Pancreas (tissue), 10 donors: ENCODE data around the gene FLAD1. TPM values are rescaled to one million over a fixed set of nuclear protein-coding genes. Genes with fewer than 3 reads are reported as not detected.

Experiments
- ATAC-seq, 4 donors: fragments of 200-7000 bp; cut with Tn5 transposase; one replicate each; pipeline versions ENCODE4 v1.8.0 to v1.9.1; 2020; ENCODE audit warnings: mild to moderate bottlenecking in 4 of 4, moderate library complexity in 4 of 4
- DNase-seq, 6 donors: peaks; one replicate each; pipeline ENCODE4 v3.0.0-alpha.2; 2020
- FAIRE-seq: peaks from 2 replicates; lab custom pipeline; 2012; peaks lifted over from hg19 to GRCh38; lab: Jason Lieb, UNC
- H3K27ac ChIP-seq, 4 donors: fragments of 200-600 bp; sonication (generic); 1 replicate in 3 of 4; 2 replicates in 1 of 4; pipeline versions ENCODE4 v1.5.0 to v1.8.0; 2020
- H3K27me3 ChIP-seq, 4 donors: fragments of 200-600 bp; one replicate each; pipeline ENCODE4 v1.8.0; 2021
- H3K36me3 ChIP-seq, 3 donors: fragments of 200-600 bp; sonication (generic) in 1 of 3; one replicate each; pipeline versions ENCODE4 v1.5.0 to v1.8.0; 2020 to 2021
- H3K4me1 ChIP-seq, 3 donors: fragments of 200-600 bp; one replicate each; pipeline ENCODE4 v1.8.0; 2021
- H3K4me3 ChIP-seq, 4 donors: fragments of 200-600 bp; sonication (generic) in 2 of 4; one replicate each; pipeline versions ENCODE4 v1.5.0 to v1.8.0; 2020 to 2021
- H3K9me3 ChIP-seq, 4 donors: fragments of 200-600 bp; one replicate each; pipeline ENCODE4 v1.8.0; 2021
- CTCF ChIP-seq, 4 donors: fragments of 200-600 bp; sonication (generic) in 3 of 4; IDR thresholded peaks; one replicate each; pipeline versions ENCODE4 v1.5.0 to v1.8.0; 2021; ENCODE audit warnings: antibody characterized with exemption in 4 of 4
- WGBS, 2 donors: extraction: QIAGEN DNeasy Blood & Tissue Kit; methylation state at CpG; one replicate each; pipeline ENCODE4 v1.1.7; 2013; 5-methylcytosine and 5-hydroxymethylcytosine counted together
- intact Hi-C, 3 donors: fragments of 100-400 bp; cut with DNase I; formaldehyde crosslinking; loops; one replicate each; pipeline versions ENCODE4 v1.11.1 to v1.14.2; 2022
- polyA plus RNA-seq, 2 donors: library from polyadenylated mRNA; stranded (reverse); fragments of 200-250 nt; gene quantifications; one replicate each; pipeline ENCODE4 v1.2.3, GENCODE V29; 2013
- total RNA-seq, 6 donors: library from RNA; stranded (reverse); fragmentation: NEBNext Ultra II Directional in 4 of 6; extraction: Animal tissue kit (Norgen Biotek cat#: 25700) in 4 of 6; gene quantifications; one replicate each; pipeline versions ENCODE4 v1.2.1 to v1.2.4, GENCODE V29; 2021 to 2023
- donor health status: healthy with polysubstance abuse.
- donor health status: DM: no; HTN: no; CAD: no; lungs with moderate emphysema.
- donor health status: DM: no; HTN: no; CAD: no.
- donor health status: control.
- donor health status: control.
- donor health status: Bipolar disorder and iron deficiency.
- donor health status: DM: yes; HTN: yes; CAD: no.
- donor health status: DM: no; HTN: no; CAD: no.
- donor health status: DM: no; HTN: no; CAD: no.
- donor health status: DM: yes; HTN: yes; CAD: no.

FLAD1 gene
- total and polyA plus RNA-seq, 8 donors, result 8.3 to 28.6 (median 13.2) TPM

GRCh38 chr1:154964359-154964758 is 18.8 kb upstream of the FLAD1 start:
- ATAC-seq (no peak), DNase-seq (no peak), FAIRE-seq (no peak)
- no peak overlapping the region for H3K27ac ChIP-seq
- TF ChIP-seq CTCF (IDR thresholded peaks at IDR 0.05), result no peak
- 71 to 76% methylated on average over 6 of the region's 6 CpGs for WGBS, 2 donors
- no peaks in the 10 kb centered on the region for H3K27me3 ChIP-seq
- H3K9me3 ChIP-seq, result no peaks in the 10 kb centered on the region
- peaks cover 0 to 44% (median 27%) of the 10 kb centered on the region in 3 donors for H3K36me3 ChIP-seq
- H3K4me1 ChIP-seq, result peaks cover 0 to 13% (median 5%) of the 10 kb centered on the region in 3 donors
- H3K4me3 ChIP-seq, result no peak overlapping the region
- intact Hi-C loops, result loop anchor here in 2 of 3 donors (10.0 kb wide), 1 partner anchor 50 kb away; no protein-coding TSS in a partner anchor

- intact Hi-C loops, result loop anchor here in 2 of 3 donors (10.0 kb wide), 1 partner anchor 49 kb away; no protein-coding TSS in a partner anchor
- DNase-seq, result no peak
These were observed 17.0 kb upstream of the FLAD1 start for GRCh38 chr1:154966111-154966510.

GRCh38 chr1:154967331-154967950 is 15.7 kb upstream of the FLAD1 start:
- DNase-seq (no peak), FAIRE-seq (no peak), ATAC-seq (no peak)
- intact Hi-C loops, result loop anchor here in 2 of 3 donors (10.0 kb wide), 1 partner anchor 47 kb away; no protein-coding TSS in a partner anchor
- H3K4me1 ChIP-seq, result peaks cover 12 to 23% (median 15%) of the 10 kb centered on the region in 3 donors
- H3K4me3 ChIP-seq, result no peak overlapping the region
- H3K9me3 ChIP-seq, result no peaks in the 10 kb centered on the region
- TF ChIP-seq CTCF (IDR thresholded peaks at IDR 0.05), result no peak
- no peaks in the 10 kb centered on the region for H3K27me3 ChIP-seq
- WGBS, 2 donors, result 79 to 89% methylated on average over 5 of the region's 5 CpGs
- peaks cover 0 to 44% (median 27%) of the 10 kb centered on the region in 3 donors for H3K36me3 ChIP-seq
- no peak overlapping the region for H3K27ac ChIP-seq

More at GRCh38 chr1:154966111-154966510, 17.0 kb upstream of the FLAD1 start:
- Histone ChIP-seq H3K9me3 (no peaks in the 10 kb centered on the region), H3K4me3 (no peak overlapping the region), H3K27ac (no peak overlapping the region), H3K36me3 (peaks cover 0 to 44% (median 27%) of the 10 kb centered on the region in 3 donors), H3K4me1 (peaks cover 2 to 10% (median 2%) of the 10 kb centered on the region in 3 donors), H3K27me3 (no peaks in the 10 kb centered on the region)
- FAIRE-seq (no peak), ATAC-seq (no peak)
- WGBS, 2 donors, result 86 to 89% methylated on average over 7 of the region's 7 CpGs
- TF ChIP-seq CTCF (IDR thresholded peaks at IDR 0.05), result no peak

- Histone ChIP-seq H3K4me1 (peaks cover 12 to 22% (median 20%) of the 10 kb centered on the region in 3 donors), H3K27me3 (no peaks in the 10 kb centered on the region), H3K4me3 (no peak overlapping the region), H3K9me3 (no peaks in the 10 kb centered on the region), H3K27ac (no peak overlapping the region), H3K36me3 (peaks cover 0 to 38% (median 21%) of the 10 kb centered on the region in 3 donors)
- DNase-seq, result no peak
- no peak for ATAC-seq
- no peak for FAIRE-seq
- TF ChIP-seq CTCF (IDR thresholded peaks at IDR 0.05), result no peak
- 82 to 89% methylated on average over 3 of the region's 3 CpGs for WGBS, 2 donors
- intact Hi-C loops, result loop anchor here in 2 of 3 donors (10.0 kb wide), 1 partner anchor 46 kb away; no protein-coding TSS in a partner anchor
These were observed 14.4 kb upstream of the FLAD1 start for GRCh38 chr1:154968731-154969130.

GRCh38 chr1:154969246-154969645 is 13.9 kb upstream of the FLAD1 start:
- DNase-seq (no peak), FAIRE-seq (no peak), ATAC-seq (no peak)
- intact Hi-C loops, result loop anchor here in 2 of 3 donors (10.0 kb wide), 1 partner anchor 46 kb away; no protein-coding TSS in a partner anchor
- Histone ChIP-seq H3K36me3 (peaks cover 0 to 37% (median 21%) of the 10 kb centered on the region in 3 donors), H3K4me3 (no peak overlapping the region), H3K4me1 (peaks cover 12 to 22% (median 20%) of the 10 kb centered on the region in 3 donors), H3K27ac (no peak overlapping the region), H3K27me3 (no peaks in the 10 kb centered on the region), H3K9me3 (no peaks in the 10 kb centered on the region)
- no peak for TF ChIP-seq CTCF (IDR thresholded peaks at IDR 0.05)
- WGBS, 2 donors, result 77 to 80% methylated on average over 5 of the region's 5 CpGs
